ENCODE data around the gene SCAMP3.
"Not testable (repeated sequence)": the region's sequence is repeated elsewhere in the genome, so short reads cannot be mapped to it uniquely, and the experiment has no call there.

Gene SCAMP3

GRCh38 chr1:155250633-155251449 is 11.3 kb downstream of the SCAMP3 start:
- CTCF ChIA-PET = interaction anchor here (0.6 to 4.2 kb wide), 29 partner anchors 9 to 401 kb away, joined by 3 to 62 read pairs (median 7); partner anchors contain the start of genes CLK2, FDPS, HCN3 and KRTCAP2
- peak; percentile 98 for DNase-seq (ENCODE audit: extremely low spot score)

GRCh38 chr1:155250246-155250632 is 11.9 kb downstream of the SCAMP3 start:
- no peak for DNase-seq (ENCODE audit: extremely low spot score)
- TF ChIP-seq, protein P1, sequence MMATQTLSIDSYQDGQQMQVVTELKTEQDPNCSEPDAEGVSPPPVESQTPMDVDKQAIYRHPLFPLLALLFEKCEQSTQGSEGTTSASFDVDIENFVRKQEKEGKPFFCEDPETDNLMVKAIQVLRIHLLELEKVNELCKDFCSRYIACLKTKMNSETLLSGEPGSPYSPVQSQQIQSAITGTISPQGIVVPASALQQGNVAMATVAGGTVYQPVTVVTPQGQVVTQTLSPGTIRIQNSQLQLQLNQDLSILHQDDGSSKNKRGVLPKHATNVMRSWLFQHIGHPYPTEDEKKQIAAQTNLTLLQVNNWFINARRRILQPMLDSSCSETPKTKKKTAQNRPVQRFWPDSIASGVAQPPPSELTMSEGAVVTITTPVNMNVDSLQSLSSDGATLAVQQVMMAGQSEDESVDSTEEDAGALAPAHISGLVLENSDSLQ (IDR thresholded peaks at IDR 0.05) = no peak
- TF ChIP-seq FOXK2 (IDR thresholded peaks at IDR 0.05) = no peak
- no peak for TF ChIP-seq ELF4 (IDR thresholded peaks at IDR 0.05)
- TF ChIP-seq SUZ12 (IDR thresholded peaks at IDR 0.05) = no peak
- no peak for TF ChIP-seq SP1 (IDR thresholded peaks at IDR 0.05)
- CTCF ChIA-PET = interaction anchor here (0.7 to 4.2 kb wide), 24 partner anchors 9 to 401 kb away, joined by 3 to 62 read pairs (median 8); partner anchors contain the start of genes CLK2, FDPS, HCN3 and RUSC1
- POLR2A ChIA-PET = interaction anchor here (0.7 to 3.2 kb wide), 15 partner anchors 9 to 77 kb away, joined by 3 to 32 read pairs (median 7); partner anchors contain the start of genes CLK2, FDPS, HCN3 and KRTCAP2

More at GRCh38 chr1:155250633-155251449, 11.3 kb downstream of the SCAMP3 start:
- TF ChIP-seq HDGF (IDR thresholded peaks at IDR 0.05; ENCODE audit: borderline replicate concordance) (no peak), SUZ12 (IDR thresholded peaks at IDR 0.05) (no peak), ZNF384 (IDR thresholded peaks at IDR 0.05) (no peak), SP1 (IDR thresholded peaks at IDR 0.05) (no peak), FOXK2 (IDR thresholded peaks at IDR 0.05) (no peak), ARNT (IDR thresholded peaks at IDR 0.05) (no peak), FOXM1 (IDR thresholded peaks at IDR 0.05; ENCODE audit: borderline replicate concordance) (no peak), TARDBP (IDR thresholded peaks at IDR 0.05) (no peak), CTBP1 (IDR thresholded peaks at IDR 0.05; ENCODE audit: borderline replicate concordance) (no peak), BHLHE40 (IDR thresholded peaks at IDR 0.05; ENCODE audit: borderline replicate concordance) (no peak), FOXA1 (IDR thresholded peaks at IDR 0.05) (no peak), ELF4 (IDR thresholded peaks at IDR 0.05) (no peak), NFRKB (IDR thresholded peaks at IDR 0.05) (no peak), L3MBTL2 (conservative IDR thresholded peaks at IDR 0.05) (no peak), LEF1 (IDR thresholded peaks at IDR 0.05; ENCODE audit: borderline replicate concordance) (no peak)
- TF ChIP-seq, protein P1 (IDR thresholded peaks at IDR 0.05) = no peak
- POLR2A ChIA-PET = interaction anchor here (0.7 to 3.2 kb wide), 20 partner anchors 10 to 359 kb away, joined by 3 to 32 read pairs (median 5); partner anchors contain the start of genes CLK2, FDPS, HCN3 and KRTCAP2

- ChIA-PET POLR2A (interaction anchor here (1.6 to 5.6 kb wide), 3 partner anchors 25 to 77 kb away, joined by 5 to 28 read pairs (median 6); partner anchors contain the start of genes CLK2 and FDPS), CTCF (interaction anchor here (0.9 to 1.7 kb wide), 2 partner anchors 13 to 76 kb away, joined by 3 to 5 read pairs; partner anchors contain the start of gene SCAMP3)
- no peak for DNase-seq (ENCODE audit: extremely low spot score)
- no peak for TF ChIP-seq HDGF (IDR thresholded peaks at IDR 0.05; ENCODE audit: borderline replicate concordance)
- no peak for TF ChIP-seq FOXK2 (IDR thresholded peaks at IDR 0.05)
Observed at GRCh38 chr1:155247667-155248553, 14.2 kb downstream of the SCAMP3 start.

GRCh38 chr1:155246796-155247195 is 15.4 kb downstream of the SCAMP3 start:
- POLR2A ChIA-PET = interaction anchor here (2.1 to 5.6 kb wide), 2 partner anchors 26 to 61 kb away, joined by 5 to 28 read pairs; partner anchors contain the start of genes CLK2 and FDPS
- CTCF ChIA-PET; DNase-seq (ENCODE audit: extremely low spot score): not testable (repeated sequence)

DNA sequence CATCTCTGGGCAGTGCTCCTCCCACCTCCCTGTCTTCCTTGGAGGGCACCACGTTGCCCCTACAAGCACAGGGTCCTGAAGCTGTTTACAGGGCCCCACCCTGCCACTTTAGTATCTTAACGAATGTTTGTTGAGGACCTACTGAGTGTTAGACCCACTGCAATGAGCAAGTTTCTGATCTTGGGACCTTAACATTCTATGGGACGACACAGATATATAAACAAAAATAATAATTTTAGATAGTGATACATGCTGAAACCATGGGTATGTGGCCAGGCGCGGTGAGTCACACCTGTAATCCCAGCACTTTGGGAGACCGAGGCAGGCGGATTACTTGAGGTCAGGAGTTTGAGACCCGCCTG is 17.0 kb downstream of the SCAMP3 start:
- ChIA-PET POLR2A (interaction anchor here (0.7 to 5.7 kb wide), 20 partner anchors 9 to 500 kb away, joined by 3 to 43 read pairs (median 6); partner anchors contain the start of genes CLK2, ENTREP3, HCN3 and KRTCAP2), CTCF (no interaction called here)
- DNase-seq (ENCODE audit: extremely low spot score) = no peak
- TF ChIP-seq HDGF (IDR thresholded peaks at IDR 0.05; ENCODE audit: borderline replicate concordance) (0 out of 2 replicates have a peak, but pooled peaks have one; percentile 75), FOXA1 (IDR thresholded peaks at IDR 0.05) (no peak), L3MBTL2 (conservative IDR thresholded peaks at IDR 0.05) (no peak), ELF4 (IDR thresholded peaks at IDR 0.05) (no peak)

DNA sequence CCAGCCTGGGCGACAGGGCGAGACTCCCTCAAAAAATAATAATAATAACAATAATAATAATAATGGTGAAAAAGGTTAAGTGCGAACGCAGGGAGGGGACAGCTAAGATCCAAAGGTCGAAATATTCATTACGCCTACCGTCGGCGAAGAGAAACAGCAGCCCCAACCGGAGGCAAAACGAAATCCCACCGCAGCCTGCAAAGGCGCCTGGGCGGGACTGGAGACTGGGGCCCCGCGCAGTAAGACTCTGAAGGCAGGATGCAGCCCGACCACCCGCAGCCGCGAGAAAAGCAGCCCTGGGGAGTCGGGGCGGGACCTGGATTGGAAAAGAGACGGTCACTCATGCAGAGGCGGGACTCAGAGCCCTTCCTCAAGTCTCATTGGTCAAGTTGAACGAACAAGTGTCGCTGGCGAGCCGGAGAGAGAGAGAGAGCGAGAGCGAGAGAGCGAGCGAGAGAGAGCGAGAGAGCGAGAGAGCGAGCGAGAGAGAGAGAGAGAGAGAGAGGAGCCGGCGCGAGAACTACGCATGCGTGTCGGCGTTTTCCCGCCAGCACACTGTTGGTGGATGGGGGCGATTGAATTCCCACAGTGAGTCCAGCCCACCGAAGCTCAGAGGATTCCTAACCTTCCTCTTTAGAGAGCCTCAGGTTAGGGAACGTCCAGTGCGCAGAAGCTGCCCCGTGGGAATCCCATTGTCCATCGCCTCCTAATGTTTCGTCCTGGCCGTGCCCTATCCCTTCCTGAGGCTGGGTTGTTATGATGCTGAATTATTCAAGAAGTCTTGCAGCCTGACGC is 17.6 kb downstream of the SCAMP3 start:
- ChIA-PET POLR2A (interaction anchor here (0.7 to 5.7 kb wide), 28 partner anchors 8 to 500 kb away, joined by 3 to 43 read pairs (median 4); partner anchors contain the start of genes CLK2, ENTREP3, FDPS and HCN3), CTCF (interaction anchor here (0.6 to 1.2 kb wide), 5 partner anchors 20 to 1375 kb away, joined by 3 to 7 read pairs (median 4); partner anchors contain the start of gene HAPLN2)
- TF ChIP-seq, protein P1 (IDR thresholded peaks at IDR 0.05) = peak; percentile 98
- TF ChIP-seq TARDBP (IDR thresholded peaks at IDR 0.05) (peak; percentile 65; the same call in 1 of the 2 replicates), CTBP1 (IDR thresholded peaks at IDR 0.05; ENCODE audit: borderline replicate concordance) (peak; percentile 99), FOXA1 (IDR thresholded peaks at IDR 0.05) (no peak), L3MBTL2 (conservative IDR thresholded peaks at IDR 0.05) (peak; percentile 98), FOXM1 (IDR thresholded peaks at IDR 0.05; ENCODE audit: borderline replicate concordance) (peak; percentile 94), ARNT (IDR thresholded peaks at IDR 0.05) (peak; percentile 95), ZNF384 (IDR thresholded peaks at IDR 0.05) (no peak)
- peak; percentile 96 for DNase-seq (ENCODE audit: extremely low spot score)
